Inflammatory macrophage (primary cell): ENCODE measurements around the gene SCGB2B2.
"Not testable (repeated sequence)": the region's sequence is repeated elsewhere in the genome, so short reads cannot be mapped to it uniquely, and the experiment has no call there.

Source experiments
- DNase-seq, 2 donors: peaks; one replicate each; pipeline ENCODE4 v3.0.0-alpha.2; 2020 to 2022

SCGB2B2 gene

GRCh38 chr19:34668690-34669089, 8.3 kb downstream of the SCGB2B2 start:
- not testable (repeated sequence) for DNase-seq

DNA sequence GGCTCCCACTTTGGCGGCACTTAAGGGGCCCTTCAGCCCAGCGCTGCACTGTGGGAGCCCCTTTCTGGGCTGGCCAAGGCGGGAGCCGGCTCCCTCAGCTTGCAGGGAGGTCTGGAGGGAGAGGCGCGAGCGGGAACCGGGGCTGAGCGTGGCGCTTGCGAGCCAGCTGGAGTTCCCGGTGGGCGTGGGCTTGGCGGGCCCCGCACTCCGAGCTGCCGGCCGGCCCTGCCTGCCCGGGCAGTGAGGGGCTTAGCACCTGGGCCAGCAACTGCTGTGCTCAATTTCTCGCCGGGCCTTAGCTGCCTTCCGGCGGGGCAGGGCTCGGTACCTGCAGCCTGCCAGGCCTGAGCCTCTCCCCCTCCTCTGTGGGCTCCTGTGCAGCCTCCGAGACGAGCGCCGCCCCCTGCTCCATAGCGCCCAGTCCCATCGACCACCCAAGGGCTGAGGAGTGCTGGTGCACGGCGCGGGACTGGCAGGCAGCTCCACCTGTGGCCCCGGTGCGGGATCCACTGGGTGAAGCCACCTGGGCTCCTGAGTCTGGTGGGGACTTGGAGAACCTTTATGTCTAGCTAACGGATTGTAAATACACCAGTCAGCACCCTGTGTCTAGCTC, 8.8 kb downstream of the SCGB2B2 start:
- DNase-seq = not testable (repeated sequence)

DNA sequence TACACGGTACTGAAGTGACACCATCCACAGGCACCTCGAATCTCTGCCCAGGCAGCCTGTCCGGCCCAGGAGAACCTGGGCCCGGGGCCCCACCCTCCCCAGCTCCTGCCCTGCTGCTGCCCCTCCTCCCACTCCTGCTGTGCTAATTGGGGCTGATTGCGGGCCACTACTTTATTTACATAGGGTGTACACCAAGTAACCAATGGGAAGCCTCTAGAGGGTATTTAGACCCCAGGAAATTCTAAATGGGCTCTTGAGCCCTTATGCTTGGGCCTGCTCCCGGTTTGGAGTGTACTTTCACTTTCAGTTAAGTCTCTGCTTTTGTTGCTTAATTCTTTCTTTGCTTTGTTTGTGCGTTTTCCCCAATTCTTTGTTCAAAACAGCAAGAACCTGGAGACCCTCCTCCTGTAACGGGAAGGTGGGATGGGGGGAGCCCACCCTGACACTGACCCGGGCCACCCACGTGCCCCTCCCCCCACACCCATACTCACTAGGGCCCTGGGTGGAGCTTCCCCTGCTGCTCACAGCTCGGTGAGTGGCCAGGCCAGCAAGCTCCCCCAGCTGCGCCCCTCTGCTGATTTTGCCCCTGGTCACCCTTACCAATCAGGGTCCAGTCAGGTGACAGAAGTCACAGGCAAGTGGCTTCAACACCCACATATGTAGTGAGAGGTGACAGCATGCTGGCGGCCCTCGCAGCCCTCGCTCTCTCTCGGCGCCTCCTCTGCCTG, 9.4 kb downstream of the SCGB2B2 start:
- DNase-seq = no peak

DNA sequence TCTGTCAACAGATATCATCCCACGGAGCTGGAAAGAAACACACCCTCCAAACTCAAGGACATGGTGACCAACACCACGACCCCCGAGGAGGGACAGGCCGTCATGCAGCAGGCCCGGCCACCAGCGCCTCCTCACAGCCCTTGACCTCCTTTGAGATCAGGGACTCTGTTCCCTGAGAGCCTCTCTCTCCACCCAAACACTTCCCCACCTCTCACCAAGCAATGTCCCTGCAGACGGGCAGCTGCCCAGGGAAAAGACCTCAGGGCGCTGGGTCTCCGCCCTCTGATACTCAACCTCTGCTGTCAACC, 10.0 kb downstream of the SCGB2B2 start:
- DNase-seq = no peak

- DNase-seq = no peak
Measured at GRCh38 chr19:34666200-34666957, 10.6 kb downstream of the SCGB2B2 start.

- not testable (repeated sequence) for DNase-seq
Measured at GRCh38 chr19:34665275-34665674, 11.7 kb downstream of the SCGB2B2 start.

DNA sequence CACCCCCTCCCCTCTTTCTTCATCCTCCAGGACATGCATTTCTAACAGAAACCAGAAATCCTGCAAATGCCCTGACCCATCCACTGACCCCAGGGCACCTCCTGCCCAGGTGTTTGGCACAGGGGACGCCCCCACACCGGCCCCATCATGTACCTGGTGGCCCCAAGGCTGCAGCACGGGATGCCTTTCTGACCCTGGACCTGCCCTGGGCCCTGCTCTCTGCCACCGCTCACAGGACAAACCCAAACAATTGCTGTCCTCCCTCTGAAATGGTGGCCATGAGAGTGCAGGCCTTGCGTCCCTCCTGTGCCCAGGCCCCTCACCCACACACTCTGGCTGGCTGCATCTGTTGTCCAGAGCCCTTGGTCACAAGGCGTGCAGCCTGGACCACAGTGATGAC, 12.1 kb downstream of the SCGB2B2 start:
- DNase-seq = no peak

DNA sequence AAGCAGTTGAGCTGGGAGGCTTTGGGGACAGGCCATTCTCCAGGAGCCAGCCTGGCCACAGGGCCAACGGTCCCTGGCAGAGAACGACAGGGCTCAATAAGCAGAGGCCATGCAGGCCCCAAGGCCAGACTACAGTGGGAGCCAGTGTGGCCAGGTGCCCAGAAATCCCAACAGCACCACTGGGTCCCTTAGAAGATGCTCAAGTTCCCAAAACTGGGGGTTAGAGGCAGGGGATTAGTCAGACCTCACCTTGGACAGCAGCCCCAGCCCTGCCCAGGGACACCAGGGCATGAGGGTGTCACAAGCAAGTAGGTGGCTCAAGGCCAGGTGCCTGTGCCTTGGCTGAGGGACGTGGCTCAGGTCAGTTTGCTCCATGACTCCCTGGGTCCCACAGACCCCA, 12.8 kb downstream of the SCGB2B2 start:
- DNase-seq = no peak

GRCh38 chr19:34662919-34663318, 14.0 kb downstream of the SCGB2B2 start:
- peak in 1 of 2 donors; percentile 7 for DNase-seq

DNA sequence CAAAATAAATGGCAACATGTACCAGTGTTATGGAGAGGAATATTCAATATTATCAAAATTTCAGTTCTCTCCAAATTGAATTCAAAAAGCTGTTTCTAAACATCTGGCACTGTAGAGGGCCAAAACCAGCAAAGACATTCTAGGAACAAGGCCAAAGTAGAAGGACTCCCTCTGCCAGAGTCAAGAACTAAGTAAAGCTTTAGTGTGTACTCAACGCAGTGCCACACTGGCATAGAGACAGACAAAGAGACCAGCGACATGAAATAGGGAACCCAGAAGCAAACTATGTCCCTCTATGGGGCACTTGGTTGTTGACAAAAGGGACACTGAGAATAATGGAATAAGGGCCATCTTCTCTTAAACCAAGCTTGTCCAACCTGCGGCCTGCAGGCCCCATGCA, 15.6 kb downstream of the SCGB2B2 start:
- no peak for DNase-seq

DNA sequence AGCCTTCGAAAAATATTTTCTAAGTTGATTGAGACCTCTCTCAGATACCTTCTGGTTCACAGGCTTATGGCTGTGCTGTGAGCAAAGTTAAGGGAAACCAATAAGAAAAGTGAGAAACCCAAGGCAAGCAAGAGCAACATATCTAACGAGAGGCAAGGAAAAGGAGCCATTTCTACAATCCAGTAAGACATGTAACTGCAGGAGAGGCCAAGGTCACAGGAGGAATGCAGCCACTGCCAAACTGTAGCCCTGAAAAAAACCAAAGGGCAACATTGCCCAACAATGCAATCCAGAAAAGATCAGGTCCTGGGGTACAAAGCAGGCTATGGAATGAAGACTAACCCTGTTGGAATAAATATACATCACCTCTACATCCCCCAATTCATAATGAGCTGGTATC, 21.3 kb downstream of the SCGB2B2 start:
- no peak for DNase-seq

DNA sequence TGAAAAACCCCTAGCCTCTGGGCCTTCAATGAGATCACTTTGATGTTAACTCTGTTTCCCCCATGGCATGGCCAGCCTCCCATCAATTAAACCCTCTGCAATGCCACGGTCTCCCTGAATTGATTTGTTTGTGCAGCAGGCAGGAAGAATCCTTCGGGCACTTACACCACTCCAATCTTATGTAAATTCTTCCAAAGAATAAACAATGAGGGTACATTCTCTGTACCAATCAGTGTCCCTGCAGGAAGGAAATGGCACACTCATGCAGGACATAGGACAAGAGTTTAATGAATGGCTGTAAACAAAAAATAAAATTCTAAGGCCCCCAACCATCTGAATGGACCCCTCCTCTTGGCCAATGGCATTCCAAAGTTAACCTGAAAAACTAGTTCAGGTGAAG, 22.2 kb downstream of the SCGB2B2 start:
- DNase-seq = no peak

GRCh38 chr19:34651747-34652146, 25.2 kb downstream of the SCGB2B2 start:
- no peak for DNase-seq

- no peak for DNase-seq
Measured at GRCh38 chr19:34649886-34650543, 26.9 kb downstream of the SCGB2B2 start.

DNA sequence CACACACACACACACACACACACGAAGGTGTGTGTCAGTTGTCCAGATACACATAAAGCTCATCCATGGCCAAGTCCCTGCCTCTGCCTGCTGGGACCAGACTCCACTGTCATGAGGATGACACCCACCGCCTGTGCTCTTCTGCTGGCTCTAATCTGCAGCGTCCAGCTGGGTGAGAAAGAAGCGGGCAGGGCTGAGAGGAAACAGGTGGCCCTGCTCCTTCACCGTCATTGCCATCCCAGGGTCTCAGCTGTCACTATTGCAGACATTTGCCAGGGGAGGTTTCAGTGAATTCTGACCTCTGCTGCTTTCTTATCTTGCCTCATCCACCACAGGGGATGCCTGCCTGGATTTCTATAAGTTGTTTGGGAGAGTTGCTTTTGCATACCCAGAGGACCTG, 31.4 kb downstream of the SCGB2B2 start:
- no peak for DNase-seq

DNA sequence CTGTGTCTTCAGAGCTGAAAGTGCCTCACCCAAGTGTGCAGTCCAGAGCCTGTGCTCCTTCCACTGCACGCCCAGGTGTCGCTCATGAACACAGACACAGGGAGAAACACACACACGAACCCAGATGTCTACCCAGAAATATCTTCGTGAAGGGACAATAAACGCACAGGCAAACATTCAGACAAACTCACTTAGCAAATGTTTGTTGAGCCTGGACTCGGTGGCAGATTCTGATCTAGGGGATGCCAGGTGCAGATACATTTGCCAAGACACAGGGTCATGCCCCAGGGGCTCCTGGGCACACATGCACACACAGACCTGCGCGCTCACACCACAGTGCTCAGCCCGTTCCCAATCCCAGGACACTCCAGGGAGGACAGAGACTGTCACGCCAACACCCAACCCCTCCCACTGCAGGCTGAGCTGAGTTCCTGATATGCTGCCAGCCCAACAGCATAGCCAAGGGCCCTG, 31.9 kb downstream of the SCGB2B2 start:
- no peak for DNase-seq

DNA sequence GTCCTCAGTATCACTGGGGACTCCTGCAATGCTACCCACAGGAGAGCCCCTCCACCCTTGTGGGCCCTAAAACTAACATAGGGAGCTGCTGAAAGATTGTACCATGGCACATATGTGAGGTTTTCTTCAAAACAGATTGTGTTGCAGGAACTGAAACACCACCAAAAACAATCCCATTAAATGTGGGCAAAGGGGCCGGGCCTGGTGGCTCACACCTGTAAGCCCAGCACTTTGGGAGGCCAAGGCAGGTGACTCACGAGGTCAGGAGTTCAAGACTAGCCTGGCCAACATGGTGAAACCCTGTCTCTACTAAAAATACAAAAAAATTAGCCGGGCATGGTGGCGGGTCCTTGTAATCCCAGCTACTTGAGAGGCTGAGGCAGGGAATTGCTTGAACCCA, 34.7 kb downstream of the SCGB2B2 start:
- no peak for DNase-seq

DNA sequence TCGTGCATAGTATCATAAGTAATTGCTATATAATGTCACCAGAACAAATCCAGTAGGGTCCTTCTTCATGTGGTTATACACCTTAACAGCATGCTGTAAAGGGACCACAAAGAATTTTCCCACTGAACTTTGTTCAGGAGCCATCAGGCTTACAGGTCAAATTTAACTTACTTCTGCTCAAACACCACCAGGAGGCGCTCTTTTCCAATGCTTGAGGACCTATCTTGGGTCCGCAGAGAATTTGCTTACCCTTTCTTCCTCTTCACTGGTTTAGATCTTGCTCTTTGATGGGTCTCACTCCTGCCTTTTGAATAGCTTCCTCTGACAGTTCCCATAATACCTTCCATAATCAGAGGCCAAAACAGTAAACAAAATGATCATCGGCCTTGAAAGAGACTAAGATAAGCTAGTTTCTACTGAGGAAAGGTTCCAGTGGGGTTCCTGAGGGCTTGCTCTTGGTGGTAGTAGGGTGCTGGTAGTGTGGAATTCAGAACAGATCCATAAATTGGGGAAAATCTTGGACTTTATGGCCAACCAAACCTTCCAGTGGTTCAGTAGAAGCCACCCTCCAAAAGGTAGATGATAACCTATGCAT, 37.4 kb downstream of the SCGB2B2 start:
- peak; percentile 60 to 65 for DNase-seq

DNA sequence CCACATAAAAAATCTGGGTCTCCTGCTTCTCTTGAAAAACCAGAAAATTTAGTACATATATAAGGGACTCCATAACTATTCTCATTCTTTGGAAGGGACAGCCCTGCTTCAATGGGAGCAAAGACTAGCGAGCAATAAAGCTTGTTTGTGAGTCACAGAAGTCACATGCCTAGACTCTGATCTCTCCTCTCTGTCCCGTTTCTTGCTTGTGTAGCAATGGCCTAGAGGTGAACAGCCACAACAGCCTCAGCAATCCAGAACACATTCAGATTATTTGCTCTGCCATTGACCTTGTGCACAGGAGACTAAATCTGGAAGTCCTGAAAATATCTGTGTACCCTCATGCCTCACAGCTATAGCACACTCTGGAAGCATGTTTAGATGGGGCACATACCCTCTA, 43.2 kb downstream of the SCGB2B2 start:
- DNase-seq = no peak
